Naive B cell (primary cell): ENCODE measurements around the gene PGLYRP2. TPM values are rescaled to one million over a fixed set of nuclear protein-coding genes. Genes with fewer than 3 reads are reported as not detected.

Experiments used
- ATAC-seq, 2 donors: fragments of 150-1000 bp; cut with Tn5 transposase; 2 replicates each; pipeline ENCODE4 v1.10.0; 2021; ENCODE audit warnings: low read depth in 2 of 2, mild to moderate bottlenecking in 2 of 2, moderate library complexity in 2 of 2
- DNase-seq: peaks from one replicate; pipeline ENCODE4 v3.0.0; 2022
- H3K27ac Mint-ChIP-seq, 6 donors: one replicate each; pipeline ENCODE4 v1.8.0; 2020 to 2022; ENCODE audit warnings: mild to moderate bottlenecking in 6 of 6, mixed read lengths in 6 of 6, moderate library complexity in 5 of 6, inconsistent platforms in 2 of 6
- H3K27me3 Mint-ChIP-seq, 3 donors: one replicate each; pipeline ENCODE4 v1.8.0; 2021 to 2022; ENCODE audit warnings: mixed read lengths in 3 of 3, mild to moderate bottlenecking in 1 of 3
- H3K36me3 Mint-ChIP-seq, 2 donors: one replicate each; pipeline ENCODE4 v1.8.0; 2020 to 2022; ENCODE audit warnings: mixed read lengths in 2 of 2, inconsistent platforms in 1 of 2, mild to moderate bottlenecking in 1 of 2
- H3K4me1 Mint-ChIP-seq, 3 donors: one replicate each; pipeline ENCODE4 v1.8.0; 2020 to 2022; ENCODE audit warnings: mixed read lengths in 3 of 3, inconsistent platforms in 1 of 3, mild to moderate bottlenecking in 1 of 3, moderate library complexity in 1 of 3
- H3K4me3 Mint-ChIP-seq, 8 donors: one replicate each; pipeline ENCODE4 v1.8.0; 2020 to 2022; ENCODE audit warnings: mild to moderate bottlenecking in 8 of 8, mixed read lengths in 8 of 8, moderate library complexity in 8 of 8, inconsistent platforms in 2 of 8
- H3K9me3 Mint-ChIP-seq, 7 donors: one replicate each; pipeline ENCODE4 v1.8.0; 2020 to 2022; ENCODE audit warnings: mixed read lengths in 7 of 7, mild to moderate bottlenecking in 5 of 7, inconsistent platforms in 2 of 7, moderate library complexity in 1 of 7
- polyA plus RNA-seq, 6 donors: library from polyadenylated mRNA; unstranded; fragments of 300-500 nt; fragmentation: Illumina TruSeq; gene quantifications; one replicate each; pipeline ENCODE4 v1.2.3, GENCODE V29; 2021; ENCODE audit warnings: low read depth in 6 of 6

Gene PGLYRP2
- polyA plus RNA-seq, 6 donors from 2014 or later: not detected

GRCh38 chr19:15448778-15449619 lies 30.3 kb downstream of the PGLYRP2 start:
- Mint-ChIP-seq H3K27ac (peak overlapping the region in 5 of 6 donors; percentile 67 to 94 (median 86)), H3K27me3 (no peaks in the 10 kb centered on the region), H3K4me3 (peak overlapping the region; percentile 70 to 92 (median 82)), H3K36me3 (peaks cover 0 to 6% of the 10 kb centered on the region in 2 donors), H3K9me3 (no peaks in the 10 kb centered on the region), H3K4me1 (peaks cover 20 to 34% (median 28%) of the 10 kb centered on the region in 3 donors)
- peak; percentile 11 to 15 for ATAC-seq
- no peak for DNase-seq

- Mint-ChIP-seq H3K36me3 (no peaks in the 10 kb centered on the region), H3K27me3 (no peaks in the 10 kb centered on the region), H3K27ac (peak overlapping the region in 5 of 6 donors; percentile 21 to 94 (median 86)), H3K4me3 (peak overlapping the region; percentile 4 to 92 (median 82)), H3K4me1 (peaks cover 20 to 30% (median 28%) of the 10 kb centered on the region in 3 donors), H3K9me3 (no peaks in the 10 kb centered on the region)
- DNase-seq (no peak), ATAC-seq (no peak)
Measured at GRCh38 chr19:15448044-15448777, 31.1 kb downstream of the PGLYRP2 start.

DNA sequence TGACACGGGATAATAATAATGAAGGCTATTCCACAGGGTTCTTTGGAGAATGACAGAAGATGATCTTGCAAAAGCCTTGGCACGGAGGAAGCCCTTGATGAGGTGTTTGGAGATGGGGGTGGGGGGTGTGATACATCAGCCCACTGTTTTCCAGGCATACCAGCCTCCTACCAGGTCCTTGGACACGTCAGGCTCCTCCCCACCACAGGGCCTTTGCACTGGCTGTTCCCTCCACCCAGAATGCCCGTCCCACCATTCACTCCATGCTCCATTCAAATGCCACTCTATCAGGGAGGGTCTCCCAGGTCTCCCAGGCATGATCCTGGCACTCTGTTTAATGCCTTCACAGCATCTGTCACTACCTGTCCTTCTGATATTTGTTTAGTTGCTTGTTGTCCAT lies 32.2 kb downstream of the PGLYRP2 start:
- ATAC-seq: no peak

DNA sequence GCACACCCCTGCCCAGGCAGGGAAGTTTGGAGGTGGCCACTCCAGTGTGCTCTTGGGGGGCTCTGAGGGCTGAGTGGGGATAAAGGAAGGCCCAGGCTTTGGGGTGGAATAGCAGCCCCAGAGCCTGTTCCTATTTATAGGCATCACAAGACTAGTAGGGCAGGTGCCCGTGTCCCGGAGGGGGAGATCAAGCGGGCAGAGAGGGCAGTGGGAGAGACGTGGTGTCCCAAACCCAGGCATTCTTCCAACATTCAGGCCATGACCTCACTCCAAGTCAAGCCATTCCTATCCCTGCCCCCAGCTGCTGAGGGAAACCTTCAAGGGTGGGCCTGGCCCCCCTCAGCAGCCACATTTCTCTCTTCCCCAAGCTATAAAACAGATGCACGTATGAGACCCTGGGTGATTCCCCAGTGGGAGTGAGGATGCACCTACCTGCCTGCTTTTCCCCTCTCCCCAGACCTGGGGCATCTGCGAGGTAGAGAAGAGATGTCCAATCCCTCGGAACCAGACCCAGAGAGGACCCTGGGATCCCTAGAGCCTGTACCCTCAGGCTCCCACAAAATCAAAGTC lies 33.4 kb downstream of the PGLYRP2 start:
- Mint-ChIP-seq H3K27ac (peak overlapping the region in 1 of 6 donors; percentile 66), H3K4me3 (no peak overlapping the region), H3K27me3 (no peaks in the 10 kb centered on the region), H3K36me3 (no peaks in the 10 kb centered on the region), H3K9me3 (no peaks in the 10 kb centered on the region), H3K4me1 (peaks cover 17 to 23% (median 23%) of the 10 kb centered on the region in 3 donors)
- DNase-seq: no peak
- no peak for ATAC-seq

More for the DNA sequence above, 32.2 kb downstream of the PGLYRP2 start:
- Mint-ChIP-seq H3K4me1 (peaks cover 20 to 28% (median 28%) of the 10 kb centered on the region in 3 donors), H3K36me3 (no peaks in the 10 kb centered on the region), H3K27me3 (no peaks in the 10 kb centered on the region), H3K27ac (peak overlapping the region in 2 of 6 donors; percentile 58 to 90), H3K9me3 (no peaks in the 10 kb centered on the region), H3K4me3 (peak overlapping the region in 2 of 8 donors; percentile 70 to 83)
- no peak for DNase-seq

- ATAC-seq (no peak), DNase-seq (no peak)
- peaks cover 11 to 18% (median 17%) of the 10 kb centered on the region in 3 donors for H3K4me1 Mint-ChIP-seq
- H3K36me3 Mint-ChIP-seq: no peaks in the 10 kb centered on the region
- peak overlapping the region in 2 of 8 donors; percentile 16 to 71 for H3K4me3 Mint-ChIP-seq
- H3K27me3 Mint-ChIP-seq: no peaks in the 10 kb centered on the region
- H3K27ac Mint-ChIP-seq: peak overlapping the region in 1 of 6 donors; percentile 32
- no peaks in the 10 kb centered on the region for H3K9me3 Mint-ChIP-seq
Measured at GRCh38 chr19:15445227-15445605, 34.1 kb downstream of the PGLYRP2 start.

DNA sequence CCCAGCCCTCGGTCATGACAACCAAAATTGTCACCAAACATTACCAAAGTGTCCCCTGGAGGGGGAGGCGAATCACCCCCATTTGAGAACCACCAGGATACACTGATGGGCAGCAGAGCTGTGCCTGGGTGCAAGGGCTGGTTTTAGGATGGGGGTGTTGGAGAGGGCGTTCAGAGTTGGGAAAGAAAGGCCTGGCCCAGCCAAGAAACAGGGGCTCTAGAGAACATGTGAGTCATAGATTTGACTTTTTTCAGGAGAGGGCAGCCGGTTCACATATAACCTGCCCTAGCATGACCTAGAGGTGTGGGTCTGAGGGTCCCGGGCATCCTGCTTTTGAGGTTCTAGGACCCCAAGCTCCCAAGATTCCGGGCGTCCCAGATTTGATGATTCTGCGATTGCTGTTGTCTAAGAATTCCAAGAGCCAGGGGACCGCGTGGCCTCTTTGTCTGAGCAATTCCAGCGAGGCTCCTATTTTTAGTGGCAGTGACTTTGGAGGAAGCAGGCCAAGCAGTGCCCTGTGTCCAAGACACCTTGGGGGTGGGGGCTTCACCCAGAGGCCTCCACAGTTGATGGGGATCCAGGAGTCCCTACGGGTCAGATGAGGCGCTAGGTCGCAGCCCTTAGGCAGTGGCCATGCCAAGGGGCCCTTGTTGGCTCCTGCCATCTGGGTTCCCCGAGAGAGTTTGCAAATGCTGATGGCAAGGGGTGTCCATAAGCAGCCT lies 34.6 kb downstream of the PGLYRP2 start:
- no peaks in the 10 kb centered on the region for H3K27me3 Mint-ChIP-seq
- no peaks in the 10 kb centered on the region for H3K9me3 Mint-ChIP-seq
- no peak for ATAC-seq
- DNase-seq: no peak
- peaks cover 9 to 17% (median 15%) of the 10 kb centered on the region in 3 donors for H3K4me1 Mint-ChIP-seq
- no peak overlapping the region for H3K27ac Mint-ChIP-seq
- H3K4me3 Mint-ChIP-seq: no peak overlapping the region
- no peaks in the 10 kb centered on the region for H3K36me3 Mint-ChIP-seq

DNA sequence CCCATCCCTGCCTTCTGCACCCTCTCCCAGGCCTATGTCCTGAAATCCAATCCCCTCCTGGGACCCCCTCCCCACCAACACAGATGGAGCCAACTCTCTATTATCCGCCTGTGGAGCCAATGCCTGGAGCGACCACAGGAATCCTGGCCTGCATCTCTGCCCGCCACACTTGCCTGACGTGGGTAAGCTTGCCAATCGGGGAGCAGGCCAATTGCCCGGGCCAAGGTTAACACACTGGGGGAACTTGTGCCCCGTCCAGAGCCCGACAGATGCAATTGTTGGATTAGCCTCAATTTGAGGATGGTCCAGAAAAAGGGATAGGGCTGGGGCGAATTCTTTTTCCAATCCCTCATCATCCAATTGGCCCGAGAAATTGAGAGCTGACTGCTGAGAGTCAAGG lies 35.5 kb downstream of the PGLYRP2 start:
- DNase-seq (no peak), ATAC-seq (no peak)
- Mint-ChIP-seq H3K4me3 (no peak overlapping the region), H3K27me3 (no peaks in the 10 kb centered on the region), H3K27ac (no peak overlapping the region), H3K36me3 (no peaks in the 10 kb centered on the region), H3K9me3 (no peaks in the 10 kb centered on the region), H3K4me1 (peaks cover 7 to 14% (median 11%) of the 10 kb centered on the region in 3 donors)

DNA sequence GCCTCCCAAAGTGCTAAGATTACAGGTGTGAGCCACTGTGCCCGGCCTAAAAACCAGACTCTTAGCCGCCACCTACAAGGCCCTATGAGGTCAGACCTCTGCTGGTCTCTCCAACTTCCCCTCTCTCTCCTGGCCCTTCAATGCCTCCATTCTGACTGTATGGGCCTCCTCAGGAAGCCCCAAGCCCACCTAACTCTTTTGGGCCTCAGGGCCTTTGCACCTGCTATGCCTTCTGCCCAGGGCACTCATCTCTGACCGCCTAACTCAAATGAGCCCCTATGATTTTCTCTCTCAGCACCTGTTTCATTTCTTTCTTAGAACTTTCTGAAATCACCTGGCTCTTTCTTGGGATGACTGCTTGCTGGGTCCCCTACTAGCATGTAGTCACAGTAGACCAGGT lies 36.0 kb downstream of the PGLYRP2 start:
- H3K27me3 Mint-ChIP-seq: no peaks in the 10 kb centered on the region
- H3K4me1 Mint-ChIP-seq: peaks cover 2 to 9% (median 6%) of the 10 kb centered on the region in 3 donors
- no peak for DNase-seq
- H3K9me3 Mint-ChIP-seq: no peaks in the 10 kb centered on the region
- H3K36me3 Mint-ChIP-seq: no peaks in the 10 kb centered on the region
- H3K4me3 Mint-ChIP-seq: peak overlapping the region in 1 of 8 donors; percentile 29
- H3K27ac Mint-ChIP-seq: no peak overlapping the region
- ATAC-seq: no peak

GRCh38 chr19:15442142-15442920 lies 37.0 kb downstream of the PGLYRP2 start:
- ATAC-seq: no peak
- no peak overlapping the region for H3K27ac Mint-ChIP-seq
- no peak for DNase-seq
- no peaks in the 10 kb centered on the region for H3K9me3 Mint-ChIP-seq
- peaks cover 0 to 6% (median 3%) of the 10 kb centered on the region in 3 donors for H3K4me1 Mint-ChIP-seq
- H3K36me3 Mint-ChIP-seq: no peaks in the 10 kb centered on the region
- H3K27me3 Mint-ChIP-seq: no peaks in the 10 kb centered on the region
- H3K4me3 Mint-ChIP-seq: no peak overlapping the region

DNA sequence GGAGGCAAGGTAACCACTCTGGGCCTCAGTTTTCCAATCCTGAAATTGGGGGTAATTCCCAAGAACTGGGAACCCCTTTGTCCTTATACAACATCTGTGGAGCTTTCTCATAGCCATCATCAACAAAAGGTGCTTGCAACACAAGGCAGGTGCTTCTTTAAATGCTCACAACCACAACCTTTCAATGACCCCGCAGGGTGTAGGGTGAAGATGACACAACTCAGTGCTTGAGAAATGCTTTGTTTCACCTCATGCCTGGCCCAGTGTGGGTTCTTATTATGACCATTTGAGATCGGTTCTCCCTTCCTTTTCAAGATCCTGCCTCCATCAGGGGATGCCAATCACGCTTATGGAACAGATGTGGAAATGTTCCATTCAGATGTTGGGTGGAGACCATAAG lies 38.0 kb downstream of the PGLYRP2 start:
- ATAC-seq (no peak), DNase-seq (no peak)
- H3K4me1 Mint-ChIP-seq: no peaks in the 10 kb centered on the region
- no peak overlapping the region for H3K27ac Mint-ChIP-seq
- H3K4me3 Mint-ChIP-seq: no peak overlapping the region
- no peaks in the 10 kb centered on the region for H3K27me3 Mint-ChIP-seq
- H3K36me3 Mint-ChIP-seq: no peaks in the 10 kb centered on the region
- no peaks in the 10 kb centered on the region for H3K9me3 Mint-ChIP-seq

DNA sequence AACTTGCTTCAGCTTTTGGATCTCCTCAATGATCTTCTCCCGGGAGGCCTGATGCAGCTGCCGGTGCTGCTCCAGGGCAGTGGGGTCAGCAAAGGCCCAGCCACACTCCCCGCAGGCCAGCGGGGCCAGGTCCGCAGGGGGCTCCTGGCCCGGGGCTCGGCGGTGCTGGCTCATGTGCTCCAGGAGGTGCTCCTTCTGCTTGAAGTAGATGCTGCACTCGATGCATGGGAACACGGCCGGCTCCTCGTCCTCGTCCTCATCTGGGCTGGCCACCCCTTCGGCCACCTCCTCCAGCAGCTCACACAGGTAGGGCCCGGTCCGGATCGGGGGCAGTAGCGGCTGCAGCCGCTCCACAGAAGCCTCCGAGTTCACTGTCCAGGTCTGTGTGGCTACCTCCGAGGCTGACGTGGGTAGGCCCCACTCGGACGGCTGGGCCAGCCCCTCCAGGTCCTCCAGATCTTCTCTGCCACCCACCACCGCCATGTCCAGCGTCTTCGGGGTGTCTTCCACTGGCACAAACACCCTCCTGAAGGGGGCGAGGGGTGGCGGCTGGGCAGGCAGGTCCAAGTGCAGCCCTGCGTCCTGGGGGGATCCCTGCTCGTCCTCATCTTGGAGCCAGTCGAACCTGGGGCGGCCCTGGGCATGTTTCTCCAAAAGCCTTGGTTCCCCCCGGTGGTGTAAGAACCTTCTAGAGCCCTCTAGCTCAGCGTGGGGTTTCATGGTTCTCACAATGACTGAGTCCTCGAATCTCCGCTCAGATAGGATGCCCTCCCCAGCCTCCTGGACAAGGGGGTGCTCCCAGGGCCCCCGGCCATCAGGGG lies 39.3 kb downstream of the PGLYRP2 start:
- H3K36me3 Mint-ChIP-seq: no peaks in the 10 kb centered on the region
- no peak overlapping the region for H3K27ac Mint-ChIP-seq
- no peak overlapping the region for H3K4me3 Mint-ChIP-seq
- no peaks in the 10 kb centered on the region for H3K9me3 Mint-ChIP-seq
- no peak for ATAC-seq
- no peaks in the 10 kb centered on the region for H3K4me1 Mint-ChIP-seq
- H3K27me3 Mint-ChIP-seq: no peaks in the 10 kb centered on the region
- DNase-seq: no peak
